Spleen (tissue), 11 donors: Measurements from ENCODE around the gene CACNA1C. TPM values are rescaled to one million over a fixed set of nuclear protein-coding genes. Genes with fewer than 3 reads are reported as not detected.

ENCODE experiments used
- DNase-seq: peaks from one replicate; pipeline ENCODE4 v3.0.0-alpha.2; 2020
- H3K27ac ChIP-seq, 8 donors: fragments of 200-600 bp; sonication (generic) in 7 of 8; 1 replicate in 4 of 8; 2 replicates in 4 of 8; pipeline versions ENCODE4 v1.5.0 to v1.8.0; 2016 to 2021; ENCODE audit warnings: inconsistent platforms in 4 of 8, mild to moderate bottlenecking in 4 of 8, moderate library complexity in 1 of 8
- H3K27me3 ChIP-seq, 7 donors: fragments of 200-600 bp; sonication (generic) in 6 of 7; replicated peaks in 1 of 7; 1 replicate in 4 of 7; 2 replicates in 3 of 7; pipeline versions ENCODE4 v1.5.0 to v1.8.0; 2016 to 2021; ENCODE audit warnings: inconsistent platforms in 3 of 7, mild to moderate bottlenecking in 1 of 7
- H3K36me3 ChIP-seq, 6 donors: fragments of 200-600 bp; sonication (generic) in 5 of 6; 1 replicate in 4 of 6; 2 replicates in 2 of 6; pipeline versions ENCODE4 v1.5.0 to v1.8.0; 2016 to 2021; ENCODE audit warnings: inconsistent platforms in 2 of 6
- H3K4me1 ChIP-seq, 6 donors: fragments of 200-600 bp; sonication (generic) in 5 of 6; 1 replicate in 3 of 6; 2 replicates in 3 of 6; pipeline versions ENCODE4 v1.5.0 to v1.8.0; 2016 to 2021; ENCODE audit warnings: inconsistent platforms in 3 of 6
- H3K4me3 ChIP-seq, 8 donors: fragments of 200-600 bp; sonication (generic) in 7 of 8; 1 replicate in 4 of 8; 2 replicates in 4 of 8; pipeline versions ENCODE4 v1.5.0 to v1.8.0; 2016 to 2021; ENCODE audit warnings: inconsistent platforms in 4 of 8, mild to moderate bottlenecking in 4 of 8, moderate library complexity in 2 of 8
- H3K9me3 ChIP-seq, 8 donors: fragments of 200-600 bp; sonication (generic) in 7 of 8; 1 replicate in 4 of 8; 2 replicates in 4 of 8; pipeline versions ENCODE4 v1.5.0 to v1.8.0; 2016 to 2021; ENCODE audit warnings: inconsistent platforms in 4 of 8
- CTCF ChIP-seq, 11 experiments: fragments of 200-600 bp in 7 of 11; fragments of 450-650 bp in 4 of 11; sonication (generic) in 4 of 11; IDR thresholded peaks in 8 of 11; conservative IDR thresholded peaks in 3 of 11; 1 replicate in 7 of 11; 2 replicates in 4 of 11; pipeline versions ENCODE4 v1.4.0 to v1.8.0; 2016 to 2021; ENCODE audit warnings: antibody characterized with exemption in 11 of 11, inconsistent platforms in 4 of 11, mild to moderate bottlenecking in 1 of 11
- POLR2A ChIP-seq, 3 donors: fragments of 450-650 bp; IDR thresholded peaks; one replicate each; pipeline ENCODE4 v1.5.1; 2017; ENCODE audit warnings: antibody characterized with exemption in 3 of 3, mild to moderate bottlenecking in 1 of 3
- POLR2AphosphoS5 ChIP-seq, 3 donors: sonication (generic); formaldehyde crosslinking; IDR thresholded peaks; one replicate each; pipeline ENCODE4 v1.5.1; 2017; ENCODE audit warnings: antibody characterized with exemption in 3 of 3
- WGBS, 5 donors: extraction: QIAGEN DNeasy Blood & Tissue Kit in 3 of 5; methylation state at CpG; one replicate each; pipeline versions ENCODE4 v1.1.5 to v1.1.7; 2013 to 2018; 5-methylcytosine and 5-hydroxymethylcytosine counted together
- intact Hi-C: fragments of 100-400 bp; cut with DNase I; formaldehyde crosslinking; loops from one replicate; pipeline ENCODE4 v1.15.0; 2023; ENCODE audit warnings: low total_unique reads
- polyA plus RNA-seq, 3 donors: library from polyadenylated mRNA; stranded (reverse); fragments of 200-250 nt; gene quantifications; one replicate each; pipeline ENCODE4 v1.2.1, GENCODE V29; 2013
- total RNA-seq, 7 donors: library from RNA; depleted of rRNA in 3 of 7; stranded (reverse); fragments of >200 nt in 3 of 7; fragmentation: NEBNext Ultra II Directional in 4 of 7; extraction: Animal tissue kit (Norgen Biotek cat#: 25700) in 4 of 7; gene quantifications; one replicate each; pipeline versions ENCODE4 v1.1.0 to v1.2.1, GENCODE V29; 2016 to 2021
- donor health status: healthy with polysubstance abuse.
- donor health status: DM: no; HTN: no; CAD: no; lungs with moderate emphysema.
- donor health status: DM: no; HTN: no; CAD: no.
- donor health status: Bipolar disorder and iron deficiency.
- donor health status: healthy.
- donor health status: DM: no; HTN: no; CAD: no.
- donor health status: DM: yes; HTN: yes; CAD: no.

The CACNA1C gene
- total and polyA plus RNA-seq, 10 donors: 0.67 to 27.6 (median 18.4) TPM

- no peak for DNase-seq
- Histone ChIP-seq H3K27me3 (no peaks in the 10 kb centered on the region), H3K36me3 (no peaks in the 10 kb centered on the region), H3K27ac (no peak overlapping the region), H3K9me3 (no peaks in the 10 kb centered on the region), H3K4me1 (no peaks in the 10 kb centered on the region), H3K4me3 (no peak overlapping the region)
- intact Hi-C loops: no loop called here
- TF ChIP-seq CTCF (IDR thresholded peaks at IDR 0.05 in 8 of 11, conservative IDR thresholded peaks at IDR 0.05 in 3 of 11) (no peak), POLR2A (IDR thresholded peaks at IDR 0.05) (no peak), POLR2AphosphoS5 (IDR thresholded peaks at IDR 0.05) (no peak)
- WGBS, 5 donors: 86 to 98% (median 92%) methylated on average over 10 of the region's 10 CpGs
Measured at GRCh38 chr12:2410496-2410895, 357.7 kb downstream of the CACNA1C start.

- no peaks in the 10 kb centered on the region for H3K9me3 ChIP-seq
- no peaks in the 10 kb centered on the region for H3K27me3 ChIP-seq
- intact Hi-C loops: no loop called here
- TF ChIP-seq POLR2AphosphoS5 (IDR thresholded peaks at IDR 0.05) (no peak), POLR2A (IDR thresholded peaks at IDR 0.05) (no peak), CTCF (IDR thresholded peaks at IDR 0.05 in 8 of 11, conservative IDR thresholded peaks at IDR 0.05 in 3 of 11) (no peak)
- H3K4me1 ChIP-seq: no peaks in the 10 kb centered on the region
- no peak overlapping the region for H3K27ac ChIP-seq
- no peak overlapping the region for H3K4me3 ChIP-seq
- no peak for DNase-seq
- WGBS, 5 donors: 88 to 96% (median 89%) methylated on average over 7 of the region's 7 CpGs
- H3K36me3 ChIP-seq: no peaks in the 10 kb centered on the region
Measured at GRCh38 chr12:2411011-2411410, 358.2 kb downstream of the CACNA1C start.

- intact Hi-C loops: no loop called here
- Histone ChIP-seq H3K4me1 (no peaks in the 10 kb centered on the region), H3K27ac (no peak overlapping the region), H3K36me3 (no peaks in the 10 kb centered on the region), H3K4me3 (no peak overlapping the region), H3K27me3 (no peaks in the 10 kb centered on the region), H3K9me3 (no peaks in the 10 kb centered on the region)
- 81 to 91% (median 84%) methylated on average over 8 to 12 of the region's 12 CpGs for WGBS, 5 donors
- no peak for TF ChIP-seq POLR2A (IDR thresholded peaks at IDR 0.05)
- no peak for TF ChIP-seq CTCF (IDR thresholded peaks at IDR 0.05 in 8 of 11, conservative IDR thresholded peaks at IDR 0.05 in 3 of 11)
- TF ChIP-seq POLR2AphosphoS5 (IDR thresholded peaks at IDR 0.05): no peak
- no peak for DNase-seq
Measured at GRCh38 chr12:2411616-2412304, 359.0 kb downstream of the CACNA1C start.

GRCh38 chr12:2412305-2412643 lies 359.5 kb downstream of the CACNA1C start:
- no peak overlapping the region for H3K4me3 ChIP-seq
- TF ChIP-seq POLR2A (IDR thresholded peaks at IDR 0.05): no peak
- no peak for TF ChIP-seq CTCF (IDR thresholded peaks at IDR 0.05 in 8 of 11, conservative IDR thresholded peaks at IDR 0.05 in 3 of 11)
- TF ChIP-seq POLR2AphosphoS5 (IDR thresholded peaks at IDR 0.05): no peak
- H3K4me1 ChIP-seq: no peaks in the 10 kb centered on the region
- no peak for DNase-seq
- no peaks in the 10 kb centered on the region for H3K27me3 ChIP-seq
- intact Hi-C loops: no loop called here
- H3K9me3 ChIP-seq: no peaks in the 10 kb centered on the region
- 84 to 92% (median 90%) methylated on average over 9 of the region's 9 CpGs for WGBS, 5 donors
- no peaks in the 10 kb centered on the region for H3K36me3 ChIP-seq
- H3K27ac ChIP-seq: no peak overlapping the region
